ENCODE results near the gene PDGFB.

Gene PDGFB

GRCh38 chr22:39276440-39277141, 31.8 kb upstream of the PDGFB start:
- DNase-seq (ENCODE audit: low spot score): no peak

GRCh38 chr22:39275814-39276439, 31.1 kb upstream of the PDGFB start:
- no peak for DNase-seq (ENCODE audit: low spot score)

- no peak for DNase-seq (ENCODE audit: low spot score)
Observed at GRCh38 chr22:39273950-39274887, 29.4 kb upstream of the PDGFB start.

GRCh38 chr22:39270792-39271191, 26.0 kb upstream of the PDGFB start:
- DNase-seq (ENCODE audit: low spot score): no peak

- no peak for DNase-seq (ENCODE audit: low spot score)
Observed at GRCh38 chr22:39270280-39270679, 25.5 kb upstream of the PDGFB start.

- DNase-seq (ENCODE audit: low spot score): no peak
Observed at GRCh38 chr22:39269095-39269790, 24.5 kb upstream of the PDGFB start.

GRCh38 chr22:39268645-39269044, 23.9 kb upstream of the PDGFB start:
- DNase-seq (ENCODE audit: low spot score): no peak

GRCh38 chr22:39267974-39268373, 23.2 kb upstream of the PDGFB start:
- DNase-seq (ENCODE audit: low spot score): no peak

GRCh38 chr22:39266398-39267030, 21.7 kb upstream of the PDGFB start:
- DNase-seq (ENCODE audit: low spot score): no peak

GRCh38 chr22:39265143-39265886, 20.5 kb upstream of the PDGFB start:
- DNase-seq (ENCODE audit: low spot score): no peak

GRCh38 chr22:39264349-39265038, 19.7 kb upstream of the PDGFB start:
- no peak for DNase-seq (ENCODE audit: low spot score)

- no peak for DNase-seq (ENCODE audit: low spot score)
Observed at GRCh38 chr22:39263626-39264348, 19.0 kb upstream of the PDGFB start.

- no peak for DNase-seq (ENCODE audit: low spot score)
Observed at GRCh38 chr22:39259666-39260065, 14.9 kb upstream of the PDGFB start.

- no peak for DNase-seq (ENCODE audit: low spot score)
Observed at GRCh38 chr22:39257901-39258475, 13.2 kb upstream of the PDGFB start.

- DNase-seq (ENCODE audit: low spot score): no peak
Observed at GRCh38 chr22:39256979-39257378, 12.2 kb upstream of the PDGFB start.

GRCh38 chr22:39256186-39256552, 11.4 kb upstream of the PDGFB start:
- DNase-seq (ENCODE audit: low spot score): no peak

- DNase-seq (ENCODE audit: low spot score): no peak
Observed at GRCh38 chr22:39255449-39256185, 10.8 kb upstream of the PDGFB start.

GRCh38 chr22:39254789-39255298, 10.1 kb upstream of the PDGFB start:
- DNase-seq (ENCODE audit: low spot score): no peak
